Adipose tissue (tissue), 3 donors: Measurements from ENCODE around the gene STIM1. TPM values are rescaled to one million over a fixed set of nuclear protein-coding genes. Genes with fewer than 3 reads are reported as not detected.
"Not testable (repeated sequence)": the region's sequence is repeated elsewhere in the genome, so short reads cannot be mapped to it uniquely, and the experiment has no call there.

Experiments used
- H3K27ac ChIP-seq: one replicate; pipeline ENCODE4 v1.5.1; 2013; ENCODE audit warnings: low read depth, low read length
- WGBS, 3 donors: extraction: QIAGEN DNeasy Blood & Tissue Kit; methylation state at CpG; one replicate each; pipeline ENCODE4 v1.1.7; 2013; 5-methylcytosine and 5-hydroxymethylcytosine counted together
- polyA plus RNA-seq, 3 donors: library from polyadenylated mRNA; stranded (reverse); fragments of 200-250 nt; gene quantifications; one replicate each; pipeline ENCODE4 v1.2.3, GENCODE V29; 2013
- donor health status: healthy with polysubstance abuse.
- donor health status: Bipolar disorder and iron deficiency.
- donor health status: healthy.

The STIM1 gene
- polyA plus RNA-seq, 3 donors = 17.6 to 49.7 (median 40.0) TPM

DNA sequence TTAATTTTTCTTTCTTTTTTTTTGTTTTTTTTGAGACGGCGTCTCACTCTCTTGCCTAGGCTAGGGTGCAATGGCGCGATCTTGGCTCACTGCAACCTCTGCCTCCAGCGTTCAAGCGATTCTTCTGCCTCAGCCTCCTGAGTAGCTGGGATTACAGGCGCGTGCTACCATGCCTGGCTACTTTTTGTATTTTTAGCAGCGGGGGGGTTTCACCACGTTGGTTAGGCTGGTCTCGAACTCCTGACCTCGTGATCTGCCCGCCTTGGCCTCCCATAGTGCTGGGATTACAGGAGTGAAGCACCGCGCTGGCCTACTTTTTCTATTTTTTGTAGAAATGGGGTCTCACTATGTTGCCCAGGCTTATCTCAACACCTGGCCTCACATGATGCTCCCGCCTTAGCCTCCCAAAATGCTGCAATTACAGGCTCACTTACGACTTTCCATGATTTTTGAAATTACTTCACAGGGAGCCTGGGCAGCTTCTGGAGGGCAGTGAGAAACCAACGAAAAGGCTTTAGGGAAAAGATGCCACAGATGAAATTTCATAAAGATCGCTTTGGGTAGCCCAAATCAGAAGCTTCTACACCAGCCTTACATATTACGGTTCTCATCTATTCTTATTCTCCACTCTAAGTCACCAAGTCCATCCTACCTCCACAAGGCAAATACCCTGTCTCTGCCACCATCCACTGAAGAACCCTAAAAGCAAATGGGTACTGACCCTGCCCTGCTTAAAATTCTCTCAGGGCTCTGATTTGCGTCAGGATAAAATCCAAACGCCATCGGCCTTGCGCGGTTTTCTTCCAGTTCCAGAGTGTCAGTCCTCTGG is 238.3 kb downstream of the STIM1 start:
- H3K27ac ChIP-seq = peak overlapping the region; percentile 45
- WGBS, 3 donors = 67 to 74% (median 73%) methylated on average over 25 of the region's 25 CpGs

DNA sequence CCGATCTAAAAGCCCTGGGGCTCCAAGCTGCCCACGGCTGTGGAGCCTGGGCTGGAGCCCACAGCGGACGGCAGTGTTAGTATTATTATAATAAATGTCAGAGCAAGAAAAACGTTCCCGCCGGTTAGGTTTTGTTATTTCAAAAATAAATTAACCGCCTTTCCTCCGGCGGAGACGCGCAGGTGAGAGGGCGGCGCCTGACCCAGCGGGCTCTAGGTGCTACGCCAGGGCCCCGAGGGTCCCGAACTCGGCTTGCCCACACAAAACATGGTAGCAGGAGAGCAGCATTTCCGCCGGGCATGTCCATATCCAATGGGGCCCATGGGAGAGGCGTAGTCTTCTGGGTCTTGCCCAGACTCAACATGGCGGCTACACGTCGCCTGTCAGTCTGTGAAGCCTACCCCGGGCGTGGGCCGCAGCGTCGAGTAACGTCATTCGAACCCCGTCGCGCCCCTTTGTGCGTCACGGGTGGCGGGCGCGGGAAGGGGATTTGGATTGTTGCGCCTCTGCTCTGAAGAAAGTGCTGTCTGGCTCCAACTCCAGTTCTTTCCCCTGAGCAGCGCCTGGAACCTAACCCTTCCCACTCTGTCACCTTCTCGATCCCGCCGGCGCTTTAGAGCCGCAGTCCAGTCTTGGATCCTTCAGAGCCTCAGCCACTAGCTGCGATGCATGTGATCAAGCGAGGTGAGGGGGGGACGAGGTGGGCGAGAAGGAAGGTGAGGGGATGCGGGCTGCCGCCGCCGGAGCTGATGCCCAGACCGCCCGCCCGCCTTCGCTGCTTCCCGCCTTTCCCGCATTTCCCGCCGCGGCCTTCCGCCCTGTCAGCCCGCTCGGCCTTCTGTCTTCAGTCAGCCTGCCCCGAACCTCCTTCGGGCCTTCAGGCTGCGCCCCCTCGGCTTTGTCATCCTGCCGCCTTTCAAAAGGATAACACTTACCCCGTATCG is 239.2 kb downstream of the STIM1 start, which contains the start of gene RRM1:
TSS of gene RRM1 (plus strand) at position 452 of the 944 bp plus-strand sequence. CDS start at position 666, 214 bp downstream.
- peak within 1 kb of the TSS; percentile 45 for H3K27ac ChIP-seq
- 0 to 1% (median 0%) methylated on average over 62 to 74 of the region's 74 CpGs for WGBS, 3 donors

DNA sequence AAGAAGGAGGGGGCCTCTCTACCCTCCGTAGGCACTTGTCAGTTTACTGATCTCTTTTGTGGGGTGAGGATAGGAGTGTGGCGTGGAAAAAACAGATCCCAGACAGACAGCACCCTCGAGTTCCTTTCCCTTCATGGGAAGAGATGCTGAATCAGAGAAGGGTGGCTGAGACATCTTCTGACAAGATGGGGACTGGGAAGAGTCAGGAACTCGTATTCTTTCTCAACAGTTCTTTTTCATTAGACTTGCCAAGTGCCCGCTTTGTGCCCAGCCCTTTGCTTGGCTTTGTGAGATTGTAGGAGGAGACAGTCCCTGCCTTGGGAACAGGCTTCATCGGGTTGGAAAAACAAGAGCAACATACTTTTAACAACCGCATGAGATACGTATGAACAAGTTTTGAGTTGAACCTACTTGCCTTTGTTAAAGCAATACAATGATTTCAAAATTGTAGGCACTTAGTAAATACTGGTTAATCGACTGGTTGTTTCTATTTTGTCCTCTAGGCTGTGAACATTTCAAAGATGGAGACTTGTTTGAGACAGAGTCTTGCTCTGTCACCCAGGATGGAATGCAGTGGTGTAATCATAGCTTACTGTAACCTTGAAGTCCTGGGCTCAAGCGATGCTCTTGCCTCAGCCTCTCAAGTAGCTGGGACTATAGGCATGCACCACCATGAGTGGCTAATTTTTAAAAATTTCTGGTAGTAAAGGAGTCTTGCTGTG is 240.2 kb downstream of the STIM1 start:
- WGBS, 3 donors = 16 to 22% (median 22%) methylated on average over 10 of the region's 10 CpGs
- no peak overlapping the region for H3K27ac ChIP-seq

DNA sequence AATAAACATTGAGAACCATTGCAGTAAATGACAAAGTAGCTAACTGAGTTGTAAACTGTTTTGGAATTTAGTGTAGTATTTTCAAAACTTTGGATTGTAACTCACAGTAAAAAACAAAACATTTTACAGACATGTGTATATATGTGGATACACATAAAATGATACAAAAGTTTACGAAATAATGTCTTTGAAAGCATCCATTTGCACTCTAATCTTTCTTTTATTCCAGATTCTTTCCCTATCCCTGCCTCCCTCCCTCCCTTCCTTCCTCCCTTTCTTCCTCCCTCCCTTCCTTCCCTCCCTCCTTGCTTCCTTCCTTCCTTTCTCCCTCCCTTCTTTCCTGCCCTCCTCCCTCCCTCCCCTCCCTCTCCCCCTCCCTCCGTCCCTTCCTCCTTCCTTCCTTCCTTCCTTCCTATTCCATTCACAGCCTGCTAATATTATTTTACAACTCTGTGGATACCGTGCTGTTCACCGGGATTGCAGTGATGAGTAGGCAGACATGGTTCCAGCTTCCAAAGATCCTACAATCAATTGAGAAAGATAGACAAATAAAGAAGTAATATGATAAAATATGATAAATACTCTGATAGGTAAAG is 242.7 kb downstream of the STIM1 start:
- no peak overlapping the region for H3K27ac ChIP-seq

DNA sequence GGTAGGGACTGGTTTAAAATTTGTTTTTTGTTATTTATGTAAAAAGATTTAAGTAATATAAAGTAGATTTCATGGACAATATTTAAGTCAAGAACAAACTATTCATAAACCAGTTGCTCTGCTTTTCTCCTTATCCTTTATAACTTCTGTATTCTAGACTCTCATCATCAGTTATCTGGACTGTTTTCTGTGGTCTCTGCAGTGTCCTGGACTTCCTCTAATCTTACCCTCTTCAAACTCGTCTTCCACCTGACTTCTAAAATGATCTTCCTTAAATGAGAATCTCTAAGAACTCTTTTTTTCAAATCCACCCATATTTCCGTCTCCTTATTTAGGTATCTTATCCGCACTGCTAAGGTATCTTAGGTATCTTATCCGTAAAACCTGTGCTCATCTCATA is 247.2 kb downstream of the STIM1 start:
- WGBS, 3 donors = 85 to 94% (median 88%) methylated on average over 4 of the region's 4 CpGs
- no peak overlapping the region for H3K27ac ChIP-seq

More for the DNA sequence above, 242.7 kb downstream of the STIM1 start:
- WGBS, 3 donors = 62 to 80% (median 63%) methylated on average over 4 of the region's 4 CpGs

DNA sequence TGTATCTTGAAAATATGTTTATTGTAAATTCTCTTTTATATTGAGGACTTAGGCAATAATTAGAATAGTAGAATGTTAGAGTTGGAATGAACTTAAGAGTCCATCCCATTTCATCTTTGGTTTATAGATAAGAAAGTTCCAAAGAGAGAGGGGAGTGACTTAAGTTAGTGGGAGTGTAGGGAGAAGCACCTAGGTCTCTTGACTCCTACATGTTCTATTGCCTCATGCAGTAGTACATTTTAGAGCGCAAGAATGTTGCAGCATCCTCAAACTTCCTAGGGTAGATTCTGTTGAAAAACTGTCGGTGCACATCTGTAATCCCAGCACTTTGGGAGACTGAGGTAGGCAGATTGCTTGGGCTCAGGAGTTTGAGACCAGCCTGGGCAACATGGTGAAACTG is 247.8 kb downstream of the STIM1 start:
- WGBS, 3 donors = 54 to 100% (median 77%) methylated on average over 2 of the region's 2 CpGs
- H3K27ac ChIP-seq = no peak overlapping the region

DNA sequence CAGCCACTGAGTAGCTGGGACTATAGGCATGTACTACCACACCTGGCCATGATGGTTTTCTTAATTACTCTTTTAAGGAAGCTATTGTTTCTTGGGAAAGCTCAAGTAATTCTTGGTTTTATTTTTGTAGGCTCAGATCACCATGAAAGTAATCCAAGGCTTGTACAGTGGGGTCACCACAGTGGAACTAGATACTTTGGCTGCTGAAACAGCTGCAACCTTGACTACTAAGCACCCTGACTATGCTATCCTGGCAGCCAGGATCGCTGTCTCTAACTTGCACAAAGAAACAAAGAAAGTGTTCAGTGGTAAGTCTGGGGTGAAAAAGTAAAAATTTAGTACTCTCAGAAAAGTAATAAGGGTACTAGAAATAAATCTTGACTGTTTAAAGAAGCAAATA is 250.5 kb downstream of the STIM1 start:
- WGBS, 3 donors = 93 to 96% (median 93%) methylated on average over 1 of the region's 1 CpG

DNA sequence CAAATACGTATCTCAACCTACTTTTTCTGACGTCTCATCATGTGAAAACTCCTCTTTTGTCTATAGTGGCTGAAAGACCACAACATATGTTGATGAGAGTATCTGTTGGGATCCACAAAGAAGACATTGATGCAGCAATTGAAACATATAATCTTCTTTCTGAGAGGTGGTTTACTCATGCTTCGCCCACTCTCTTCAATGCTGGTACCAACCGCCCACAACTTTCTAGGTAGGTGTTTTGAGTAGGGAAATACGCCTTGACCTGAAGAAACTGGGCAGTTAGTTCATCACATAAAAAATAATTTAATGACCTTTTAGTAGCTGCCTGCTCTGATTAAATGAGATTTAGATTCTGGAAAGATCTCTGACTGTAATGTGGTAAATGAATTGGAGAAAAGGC is 256.4 kb downstream of the STIM1 start:
- H3K27ac ChIP-seq = no peak overlapping the region
- WGBS, 3 donors = 77 to 78% (median 78%) methylated on average over 5 of the region's 5 CpGs

More for the DNA sequence above, 250.5 kb downstream of the STIM1 start:
- no peak overlapping the region for H3K27ac ChIP-seq

DNA sequence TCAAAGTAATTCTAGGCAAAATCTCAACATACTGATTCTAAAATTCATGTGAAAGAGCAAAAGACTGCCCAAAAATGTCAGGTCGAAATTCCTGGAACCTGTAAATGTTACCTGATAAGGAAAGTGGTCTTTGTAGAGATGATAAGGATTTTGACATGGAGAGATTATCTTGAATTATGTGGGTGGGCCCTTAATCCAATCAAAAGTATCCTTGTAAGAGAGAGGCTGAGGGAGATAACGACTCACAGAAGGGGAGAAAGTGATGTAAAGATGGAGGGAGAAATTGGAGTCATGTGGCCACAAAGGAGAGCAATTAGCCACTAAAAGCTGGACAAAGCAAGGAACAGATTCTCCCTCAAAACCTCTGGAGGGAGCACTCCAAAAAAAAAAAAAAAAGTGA is 259.7 kb downstream of the STIM1 start:
- WGBS, 3 donors = 93 to 97% (median 93%) methylated on average over 2 of the region's 2 CpGs
- no peak overlapping the region for H3K27ac ChIP-seq

DNA sequence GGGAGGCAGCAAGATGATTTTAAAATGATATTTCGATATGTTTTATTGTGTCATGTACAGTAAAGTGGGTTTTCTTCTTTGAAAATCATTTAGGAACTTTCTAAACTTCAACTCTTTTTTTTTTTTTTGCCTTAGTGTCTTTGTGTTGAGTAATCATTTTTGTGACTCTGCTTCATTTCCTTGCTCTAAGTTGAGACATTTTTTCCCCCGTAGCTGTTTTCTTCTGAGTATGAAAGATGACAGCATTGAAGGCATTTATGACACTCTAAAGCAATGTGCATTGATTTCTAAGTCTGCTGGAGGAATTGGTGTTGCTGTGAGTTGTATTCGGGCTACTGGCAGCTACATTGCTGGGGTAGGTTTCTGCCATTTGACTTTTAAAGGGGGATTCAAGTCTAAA is 262.6 kb downstream of the STIM1 start:
- H3K27ac ChIP-seq = no peak overlapping the region
- WGBS, 3 donors = 71 to 82% (median 73%) methylated on average over 3 of the region's 3 CpGs

DNA sequence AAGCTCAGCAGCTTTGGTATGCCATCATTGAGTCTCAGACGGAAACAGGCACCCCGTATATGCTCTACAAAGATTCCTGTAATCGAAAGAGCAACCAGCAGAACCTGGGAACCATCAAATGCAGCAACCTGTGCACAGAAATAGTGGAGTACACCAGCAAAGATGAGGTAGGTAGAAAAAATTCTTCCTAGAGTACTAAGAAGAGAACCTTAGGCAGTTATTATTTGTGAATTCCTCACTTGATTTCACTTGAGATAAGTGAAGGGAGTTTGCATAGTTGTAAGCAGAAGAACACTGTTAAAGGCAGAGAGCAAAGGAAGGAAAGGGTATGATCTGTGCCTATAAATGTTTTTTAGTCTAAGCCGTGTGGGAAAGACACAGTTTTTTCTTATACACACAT is 267.8 kb downstream of the STIM1 start:
- 95 to 98% (median 97%) methylated on average over 4 of the region's 4 CpGs for WGBS, 3 donors
- no peak overlapping the region for H3K27ac ChIP-seq

DNA sequence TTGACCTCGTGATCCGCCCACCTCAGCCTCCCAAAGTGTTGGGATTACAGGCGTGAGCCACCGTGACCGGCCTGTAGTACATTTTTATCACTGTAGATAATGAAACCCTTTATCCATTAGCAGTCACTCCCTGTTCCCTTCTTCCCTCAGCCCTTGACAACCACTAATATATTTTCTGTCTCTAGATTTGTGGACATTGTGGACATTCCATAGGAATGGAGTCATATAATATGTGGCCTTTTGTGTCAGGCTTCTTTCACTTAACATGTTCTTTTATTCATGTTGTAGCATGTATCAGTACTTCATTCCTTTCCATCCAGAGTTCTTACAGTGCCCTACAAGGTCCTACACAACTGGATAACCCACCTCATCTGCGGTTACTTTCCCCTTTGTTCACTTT is 269.7 kb downstream of the STIM1 start:
- WGBS, 3 donors = 95 to 99% (median 98%) methylated on average over 6 of the region's 6 CpGs
- H3K27ac ChIP-seq = no peak overlapping the region

DNA sequence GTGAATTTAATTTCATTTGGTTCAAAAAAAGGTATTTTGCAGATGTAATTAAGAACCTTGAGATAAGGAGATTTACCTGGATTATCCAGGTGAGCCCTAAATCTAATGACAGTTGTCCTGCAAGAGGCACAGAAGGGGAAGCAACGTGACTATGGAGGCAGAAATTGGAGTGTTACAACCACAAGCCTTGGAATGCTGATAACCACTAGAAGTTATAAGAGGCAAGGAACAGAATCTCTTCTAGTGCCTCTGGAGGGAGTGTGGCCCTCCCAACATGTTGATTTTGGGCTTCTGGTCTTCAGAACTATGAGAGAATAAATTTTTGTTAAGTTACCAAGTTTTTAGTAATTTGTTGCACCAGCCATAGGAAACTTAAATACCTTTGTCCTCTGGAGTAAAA is 271.9 kb downstream of the STIM1 start:
- WGBS, 3 donors = 85 to 98% (median 89%) methylated on average over 1 of the region's 1 CpG
- H3K27ac ChIP-seq = no peak overlapping the region

DNA sequence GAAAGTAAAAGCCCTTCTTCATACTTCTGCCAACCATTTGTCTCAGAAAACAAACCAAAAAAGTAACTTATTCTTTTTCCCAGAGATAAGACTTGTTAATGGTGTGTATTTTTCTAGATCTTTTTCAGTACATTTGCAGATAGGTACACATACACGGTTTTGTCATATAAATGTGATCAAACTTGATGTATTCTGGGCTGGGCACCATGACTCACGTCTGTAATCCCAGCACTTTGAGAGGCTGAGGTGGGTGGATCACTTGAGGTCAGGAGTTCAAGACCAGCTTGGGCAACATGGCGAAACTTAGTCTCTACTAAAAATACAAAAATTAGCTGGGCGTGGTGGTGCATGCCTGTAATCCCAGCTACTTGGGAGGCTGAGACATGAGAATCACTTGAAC is 274.8 kb downstream of the STIM1 start:
- WGBS, 3 donors = 72 to 94% (median 94%) methylated on average over 4 of the region's 4 CpGs
- not testable (repeated sequence) for H3K27ac ChIP-seq

DNA sequence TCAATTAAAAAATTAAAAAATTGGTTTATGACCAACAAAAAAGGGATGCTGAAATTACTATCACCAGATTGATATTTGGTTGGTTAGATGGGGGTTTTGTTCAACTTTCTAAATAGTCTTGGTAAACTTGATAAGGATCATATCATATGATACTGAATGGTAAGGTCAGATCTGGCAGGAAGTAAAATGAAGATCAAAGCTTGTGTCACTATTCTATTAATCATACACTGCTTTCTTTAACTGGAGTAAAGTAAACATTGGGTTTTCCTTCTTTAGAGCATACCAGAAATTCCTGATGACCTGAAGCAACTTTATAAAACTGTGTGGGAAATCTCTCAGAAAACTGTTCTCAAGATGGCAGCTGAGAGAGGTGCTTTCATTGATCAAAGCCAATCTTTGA is 279.3 kb downstream of the STIM1 start:
- H3K27ac ChIP-seq = no peak overlapping the region

DNA sequence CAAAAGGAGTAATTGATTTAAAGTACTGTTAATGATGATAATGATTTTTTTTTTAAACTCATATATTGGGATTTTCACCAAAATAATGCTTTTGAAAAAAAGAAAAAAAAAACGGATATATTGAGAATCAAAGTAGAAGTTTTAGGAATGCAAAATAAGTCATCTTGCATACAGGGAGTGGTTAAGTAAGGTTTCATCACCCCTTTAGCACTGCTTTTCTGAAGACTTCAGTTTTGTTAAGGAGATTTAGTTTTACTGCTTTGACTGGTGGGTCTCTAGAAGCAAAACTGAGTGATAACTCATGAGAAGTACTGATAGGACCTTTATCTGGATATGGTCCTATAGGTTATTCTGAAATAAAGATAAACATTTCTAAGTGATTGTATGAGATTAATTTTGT is 283.0 kb downstream of the STIM1 start:
- no peak overlapping the region for H3K27ac ChIP-seq
- WGBS, 3 donors = 96 to 97% (median 97%) methylated on average over 1 of the region's 1 CpG

DNA sequence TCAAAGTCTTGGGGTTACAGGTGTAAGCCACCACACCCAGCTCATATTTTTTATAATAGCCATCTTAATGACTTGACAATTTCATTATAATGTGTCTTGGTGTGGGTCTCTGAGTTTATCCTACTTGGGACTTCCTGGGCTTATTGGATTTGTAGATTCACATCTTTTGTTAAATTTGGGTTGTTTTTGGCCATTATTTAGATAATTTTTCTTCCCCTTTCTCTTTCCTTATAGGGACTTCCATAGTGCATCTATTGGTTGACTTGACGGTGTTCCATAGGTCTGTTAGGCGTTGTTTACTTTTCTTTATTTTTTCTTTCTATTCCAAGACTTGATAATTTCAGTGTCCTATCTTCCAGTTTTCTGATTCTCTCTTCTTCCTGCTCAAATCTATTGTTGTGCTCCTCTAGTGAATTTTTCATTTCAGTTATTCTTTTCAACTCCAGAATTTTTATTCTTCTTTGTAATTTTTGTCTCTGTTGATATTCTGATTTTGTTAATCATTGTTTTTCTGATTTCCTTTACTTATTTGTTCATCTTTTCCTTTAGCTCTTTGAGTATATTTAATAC is 284.7 kb downstream of the STIM1 start:
- H3K27ac ChIP-seq = no peak overlapping the region
- 98 to 100% (median 100%) methylated on average over 2 of the region's 2 CpGs for WGBS, 3 donors
